Smooth muscle cell (in vitro differentiated cells): Measurements from ENCODE around the gene KIAA0753. TPM values are rescaled to one million over a fixed set of nuclear protein-coding genes. Genes with fewer than 3 reads are reported as not detected.

Source experiments
- DNase-seq: peaks from one replicate; lab custom pipeline; 2025; ENCODE audit not compliant: unreplicated experiment; lab: John Stamatoyannopoulos, UW
- H2AFZ ChIP-seq: fragments of 200-600 bp; sonication (generic); 2 replicates; pipeline ENCODE4 v1.6.0; 2016; ENCODE audit warnings: antibody characterized with exemption, low read depth, mild to moderate bottlenecking
- H3F3A ChIP-seq: fragments of 200-600 bp; sonication (generic); 2 replicates; pipeline ENCODE4 v1.6.0; 2017; ENCODE audit warnings: antibody characterized with exemption, low read depth
- H3K27ac ChIP-seq: fragments of 200-600 bp; sonication (generic); 2 replicates; pipeline ENCODE4 v1.5.1; 2016; ENCODE audit warnings: low read depth, mild to moderate bottlenecking
- H3K27me3 ChIP-seq: fragments of 200-600 bp; sonication (generic); 2 replicates; pipeline ENCODE4 v1.6.1; 2016; ENCODE audit warnings: low read depth, mild to moderate bottlenecking
- H3K36me3 ChIP-seq: fragments of 200-600 bp; sonication (generic); 2 replicates; pipeline ENCODE4 v1.5.1; 2016; ENCODE audit warnings: low read depth
- H3K4me1 ChIP-seq: fragments of 200-600 bp; sonication (generic); 2 replicates; pipeline ENCODE4 v1.5.1; 2016; ENCODE audit warnings: low read depth
- H3K4me2 ChIP-seq: fragments of 200-600 bp; sonication (generic); 2 replicates; pipeline ENCODE4 v1.6.0; 2016; ENCODE audit warnings: mild to moderate bottlenecking
- H3K4me3 ChIP-seq: fragments of 200-600 bp; sonication (generic); 2 replicates; pipeline ENCODE4 v1.5.1; 2016; ENCODE audit warnings: mild to moderate bottlenecking
- H3K79me2 ChIP-seq: fragments of 200-600 bp; sonication (generic); 2 replicates; pipeline ENCODE4 v1.6.0; 2016; ENCODE audit warnings: low read depth, mild to moderate bottlenecking
- H3K9ac ChIP-seq: fragments of 200-600 bp; sonication (generic); 2 replicates; pipeline ENCODE4 v1.6.0; 2016; ENCODE audit warnings: low read depth
- H3K9me3 ChIP-seq: fragments of 200-600 bp; sonication (generic); replicated peaks from 2 replicates; pipeline ENCODE4 v1.5.1; 2016; ENCODE audit warnings: low read depth
- H4K20me1 ChIP-seq: fragments of 200-600 bp; sonication (generic); 2 replicates; pipeline ENCODE4 v1.6.0; 2016; ENCODE audit warnings: low read depth
- WGBS: methylation state at CpG from one replicate; pipeline ENCODE4 v1.1.7; 2016; ENCODE audit warnings: low lambda C conversion rate; 5-methylcytosine and 5-hydroxymethylcytosine counted together
- polyA plus RNA-seq: library from polyadenylated mRNA; unstranded; fragments of >200 nt; fragmentation: Nextera tagmentation; extraction: Ambion mirVana; gene quantifications from 2 replicates; pipeline ENCODE4 v1.2.1, GENCODE V29; 2016
- total RNA-seq: library from RNA; depleted of rRNA; stranded (reverse); fragments of >200 nt; gene quantifications from 2 replicates; pipeline ENCODE4 v1.2.3, GENCODE V29; 2014
- TF ChIP-seq, protein P1 (sequence below): fragments of 200-600 bp; sonication (generic); IDR thresholded peaks from 2 replicates; pipeline ENCODE4 v1.5.1; 2017; ENCODE audit warnings: borderline replicate concordance, mild to moderate bottlenecking, antibody characterized with exemption; ENCODE audit not compliant: insufficient read depth, poor library complexity, severe bottlenecking

KIAA0753 gene
- total and polyA plus RNA-seq, 2 experiments from 2014 or later: 4.9 to 15.0 TPM

DNA sequence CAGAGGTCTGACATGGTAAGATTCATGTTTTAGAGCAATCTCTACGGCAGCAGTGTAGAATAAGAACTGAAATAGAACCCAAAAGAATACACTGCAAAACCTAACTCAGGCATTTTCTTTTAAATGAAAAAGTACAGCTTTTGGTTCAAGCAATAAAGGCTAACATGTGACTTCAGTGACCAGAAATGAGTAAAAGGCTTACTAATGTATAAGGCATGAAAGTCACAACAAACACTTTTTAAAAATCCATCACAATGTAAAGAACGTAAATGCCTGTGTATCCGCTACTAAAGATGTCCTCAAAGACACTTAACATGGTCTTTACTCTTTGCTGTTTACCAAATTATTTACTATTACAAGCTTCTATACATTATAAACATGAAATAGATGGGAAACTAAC, 16.6 kb downstream of the KIAA0753 start:
- Histone ChIP-seq H3K4me3 (no peak overlapping the region), H3K27me3 (no peaks in the 10 kb centered on the region), H3K9ac (no peak overlapping the region), H3F3A (no peaks in the 10 kb centered on the region), H3K27ac (no peak overlapping the region), H3K4me1 (no peaks in the 10 kb centered on the region), H3K36me3 (peaks cover 29% of the 10 kb centered on the region), H3K4me2 (no peak overlapping the region), H2AFZ (no peak overlapping the region), H4K20me1 (peaks cover 43% of the 10 kb centered on the region), H3K79me2 (peaks cover 18% of the 10 kb centered on the region), H3K9me3 (no peaks in the 10 kb centered on the region)
- DNase-seq: no peak
- 89% methylated on average over 3 of the region's 3 CpGs for WGBS
- TF ChIP-seq, protein P1, sequence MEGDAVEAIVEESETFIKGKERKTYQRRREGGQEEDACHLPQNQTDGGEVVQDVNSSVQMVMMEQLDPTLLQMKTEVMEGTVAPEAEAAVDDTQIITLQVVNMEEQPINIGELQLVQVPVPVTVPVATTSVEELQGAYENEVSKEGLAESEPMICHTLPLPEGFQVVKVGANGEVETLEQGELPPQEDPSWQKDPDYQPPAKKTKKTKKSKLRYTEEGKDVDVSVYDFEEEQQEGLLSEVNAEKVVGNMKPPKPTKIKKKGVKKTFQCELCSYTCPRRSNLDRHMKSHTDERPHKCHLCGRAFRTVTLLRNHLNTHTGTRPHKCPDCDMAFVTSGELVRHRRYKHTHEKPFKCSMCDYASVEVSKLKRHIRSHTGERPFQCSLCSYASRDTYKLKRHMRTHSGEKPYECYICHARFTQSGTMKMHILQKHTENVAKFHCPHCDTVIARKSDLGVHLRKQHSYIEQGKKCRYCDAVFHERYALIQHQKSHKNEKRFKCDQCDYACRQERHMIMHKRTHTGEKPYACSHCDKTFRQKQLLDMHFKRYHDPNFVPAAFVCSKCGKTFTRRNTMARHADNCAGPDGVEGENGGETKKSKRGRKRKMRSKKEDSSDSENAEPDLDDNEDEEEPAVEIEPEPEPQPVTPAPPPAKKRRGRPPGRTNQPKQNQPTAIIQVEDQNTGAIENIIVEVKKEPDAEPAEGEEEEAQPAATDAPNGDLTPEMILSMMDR: no peak

DNA sequence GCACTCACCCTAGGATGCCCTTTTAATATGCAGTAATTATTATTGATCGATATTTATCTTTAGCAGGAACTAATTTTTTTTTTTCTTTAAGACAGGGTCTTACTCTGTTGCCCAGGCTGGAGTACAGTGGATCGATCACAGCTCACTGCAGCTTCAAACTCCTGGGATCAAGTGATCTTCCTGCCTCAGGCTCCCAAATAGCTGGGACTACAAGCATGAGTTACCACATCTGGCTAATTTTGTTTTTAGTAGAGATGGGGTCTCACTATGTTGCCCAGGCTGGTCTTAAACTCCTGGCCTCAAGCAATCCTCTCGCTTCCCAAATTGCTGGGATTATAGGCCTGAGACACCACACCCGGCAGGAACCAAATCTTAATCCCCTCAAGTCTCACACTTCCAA, 29.3 kb downstream of the KIAA0753 start:
- TF ChIP-seq, protein P1: no peak
- peaks cover 11% of the 10 kb centered on the region for H3K79me2 ChIP-seq
- no peak overlapping the region for H3K4me3 ChIP-seq
- no peaks in the 10 kb centered on the region for H3K27me3 ChIP-seq
- peaks cover 24% of the 10 kb centered on the region for H3K36me3 ChIP-seq
- no peaks in the 10 kb centered on the region for H3K4me1 ChIP-seq
- WGBS: 93% methylated on average over 4 of the region's 4 CpGs
- H4K20me1 ChIP-seq: peaks cover 32% of the 10 kb centered on the region
- H2AFZ ChIP-seq: no peak overlapping the region
- no peak overlapping the region for H3K27ac ChIP-seq
- no peak for DNase-seq
- no peak overlapping the region for H3K4me2 ChIP-seq
- no peaks in the 10 kb centered on the region for H3K9me3 ChIP-seq
- no peaks in the 10 kb centered on the region for H3F3A ChIP-seq
- H3K9ac ChIP-seq: no peak overlapping the region

DNA sequence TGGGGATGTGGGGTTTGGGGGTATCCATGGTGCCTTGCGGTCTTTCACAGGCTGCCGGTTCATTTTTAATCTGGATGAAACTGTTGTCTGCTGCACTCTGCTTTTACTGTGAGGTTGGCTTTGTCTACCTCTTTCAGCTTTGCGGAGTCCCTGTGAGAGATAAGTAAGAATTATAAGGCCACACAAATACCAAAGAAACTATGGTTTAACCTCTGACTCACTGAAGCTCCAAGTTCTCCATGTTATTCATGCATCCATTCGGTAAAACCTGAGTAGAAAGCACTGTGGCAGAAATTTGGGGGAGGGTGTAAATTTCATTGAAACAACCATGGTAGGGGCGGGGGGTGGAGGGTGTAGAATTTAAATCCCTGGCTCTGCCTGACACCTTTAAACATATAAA, 30.5 kb downstream of the KIAA0753 start:
- no peaks in the 10 kb centered on the region for H3K9me3 ChIP-seq
- H3K36me3 ChIP-seq: peaks cover 21% of the 10 kb centered on the region
- H4K20me1 ChIP-seq: peaks cover 25% of the 10 kb centered on the region
- H3F3A ChIP-seq: no peaks in the 10 kb centered on the region
- no peak overlapping the region for H2AFZ ChIP-seq
- H3K27me3 ChIP-seq: no peaks in the 10 kb centered on the region
- H3K27ac ChIP-seq: peak overlapping the region; percentile 35
- 83% methylated on average over 5 of the region's 5 CpGs for WGBS
- H3K4me3 ChIP-seq: no peak overlapping the region
- H3K9ac ChIP-seq: no peak overlapping the region
- peaks cover 11% of the 10 kb centered on the region for H3K79me2 ChIP-seq
- H3K4me1 ChIP-seq: no peaks in the 10 kb centered on the region
- H3K4me2 ChIP-seq: no peak overlapping the region
- TF ChIP-seq, protein P1: no peak
- no peak for DNase-seq

DNA sequence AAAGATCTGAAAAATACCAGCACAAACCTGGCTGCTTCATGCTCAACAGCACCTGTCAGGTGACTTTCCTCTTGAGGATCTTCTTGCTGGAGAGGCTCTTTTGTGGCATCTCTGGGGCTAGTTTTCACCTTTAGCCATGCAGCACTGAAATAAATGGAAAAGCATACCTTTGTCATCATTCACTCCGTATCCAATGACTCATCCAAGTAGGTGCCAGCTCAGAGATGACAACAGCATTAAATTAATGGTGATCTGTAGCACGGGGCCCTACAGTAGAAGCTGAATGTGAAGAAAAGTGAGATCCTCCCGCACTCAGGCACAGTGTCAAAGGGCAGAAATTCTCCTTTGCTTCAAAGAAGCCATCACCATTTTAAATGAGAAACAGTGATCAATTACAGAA, 32.2 kb downstream of the KIAA0753 start:
- no peak for DNase-seq
- Histone ChIP-seq H3F3A (no peaks in the 10 kb centered on the region), H4K20me1 (peaks cover 14% of the 10 kb centered on the region), H3K4me3 (no peak overlapping the region), H3K9ac (no peak overlapping the region), H3K4me2 (no peak overlapping the region), H3K79me2 (peaks cover 2% of the 10 kb centered on the region), H3K9me3 (no peaks in the 10 kb centered on the region), H3K36me3 (peaks cover 15% of the 10 kb centered on the region), H3K4me1 (no peaks in the 10 kb centered on the region), H2AFZ (no peak overlapping the region), H3K27ac (peak overlapping the region; percentile 14), H3K27me3 (no peaks in the 10 kb centered on the region)
- WGBS: 91% methylated on average over 3 of the region's 3 CpGs
- TF ChIP-seq, protein P1: no peak
